Esophagus mucosa (tissue), 1 donor: ENCODE data around the gene FAM98C. TPM values are rescaled to one million over a fixed set of nuclear protein-coding genes. Genes with fewer than 3 reads are reported as not detected.
"Not testable (repeated sequence)": the region's sequence is repeated elsewhere in the genome, so short reads cannot be mapped to it uniquely, and the experiment has no call there.

Experiments used
- ATAC-seq: fragments of 200-7000 bp; cut with Tn5 transposase; one replicate; pipeline ENCODE4 v1.9.1; 2020
- total RNA-seq: library from RNA; stranded (reverse); gene quantifications from one replicate; pipeline ENCODE4 v1.2.4, GENCODE V29; 2023
- donor health status: DM: yes; HTN: yes; CAD: no.

The FAM98C gene
- total RNA-seq, 1 donor from 2014 or later, result 20.8 TPM

DNA sequence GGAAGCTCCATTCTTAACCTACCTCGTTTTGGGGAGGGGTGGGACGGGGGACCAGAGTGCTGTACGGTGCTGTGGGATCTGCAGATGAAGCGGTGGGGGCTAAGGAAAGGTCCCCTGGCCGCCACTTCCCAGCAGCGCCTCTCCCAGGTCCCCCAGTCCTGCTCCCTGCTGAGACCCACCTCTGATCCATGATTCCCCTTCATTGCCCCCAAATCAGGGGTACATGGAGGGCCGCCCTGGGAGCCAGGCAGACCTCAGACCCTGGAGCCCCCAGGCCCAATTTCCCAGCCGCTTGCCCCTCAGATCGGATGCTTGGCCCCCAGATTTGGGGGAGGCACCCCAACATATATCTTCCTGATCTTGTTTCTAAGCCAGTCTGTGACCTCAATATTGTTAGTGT is 3.8 kb upstream of the FAM98C start:
- no peak for ATAC-seq

DNA sequence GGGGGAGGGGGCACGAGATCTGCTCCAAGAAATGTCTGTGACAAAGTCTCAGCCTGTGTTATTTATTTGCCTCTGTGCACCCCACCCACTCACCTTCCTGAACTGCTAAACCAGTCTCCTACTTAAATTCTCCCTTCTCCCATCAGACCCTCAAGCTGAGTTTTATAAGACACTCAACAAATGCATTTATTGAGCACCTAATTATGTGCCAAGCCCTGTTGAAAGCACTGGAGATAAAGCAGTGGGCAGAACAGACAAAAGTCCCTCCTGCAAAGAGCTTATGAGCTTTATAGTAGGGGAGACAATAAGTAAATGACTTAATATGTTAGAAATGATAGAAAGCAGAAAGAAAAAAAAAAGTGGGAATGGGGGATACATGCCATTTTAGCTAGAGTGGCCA is 3.4 kb upstream of the FAM98C start:
- no peak for ATAC-seq

DNA sequence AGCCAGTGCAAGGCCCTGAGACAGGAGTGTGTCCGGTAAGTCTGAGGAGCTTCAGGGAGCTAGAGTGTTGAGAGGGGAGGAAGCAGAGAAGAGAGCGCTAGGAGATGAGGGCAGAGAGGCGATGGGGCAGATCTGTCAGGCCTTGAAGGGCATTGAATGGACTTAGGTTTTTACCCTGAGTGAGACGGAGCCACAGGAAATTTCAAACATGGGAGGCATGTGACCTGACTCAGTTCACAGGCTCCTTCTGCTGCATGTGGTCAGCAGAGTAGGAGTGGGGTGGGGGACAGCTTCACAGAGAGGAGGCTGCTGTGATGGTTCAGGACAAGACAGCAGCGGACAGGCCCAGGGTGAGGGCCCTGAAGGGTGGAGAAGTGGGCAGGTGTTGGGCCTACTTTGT is 2.5 kb upstream of the FAM98C start:
- ATAC-seq, result no peak

DNA sequence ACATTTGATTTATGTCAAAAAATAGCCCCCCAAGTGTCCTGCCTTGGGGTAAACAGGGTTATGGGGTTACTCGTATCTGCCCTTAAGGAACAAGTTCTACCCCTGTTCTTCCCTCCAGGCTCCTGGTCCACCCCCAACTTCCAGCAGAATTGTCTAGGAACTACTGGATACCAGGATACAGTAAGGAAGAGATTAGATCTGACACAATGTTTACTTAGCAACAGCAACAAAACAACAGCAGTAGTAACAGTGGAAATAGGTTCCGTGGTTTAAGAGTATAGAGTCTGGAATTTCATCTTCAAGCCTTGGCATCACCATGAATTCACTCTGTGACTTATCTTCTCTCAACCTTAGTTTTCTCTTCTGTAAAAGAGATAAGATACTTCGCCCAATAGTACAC is 1.7 kb upstream of the FAM98C start:
- no peak for ATAC-seq

DNA sequence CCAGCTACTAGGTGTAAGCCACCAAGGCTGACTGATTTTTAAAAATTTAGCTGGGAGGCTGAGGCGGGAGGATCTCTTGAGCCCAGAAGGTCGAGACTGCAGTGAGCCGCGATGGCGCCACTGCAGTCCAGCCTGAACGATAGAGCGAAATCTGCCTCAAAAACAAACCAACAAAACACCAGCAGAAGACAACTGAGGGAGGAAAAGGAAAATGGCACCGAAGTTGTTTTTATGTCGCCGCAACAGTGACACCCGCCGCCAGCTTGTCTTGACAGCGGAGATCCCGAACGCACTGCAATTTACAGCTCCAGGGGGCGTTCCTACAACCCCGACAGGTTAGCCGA is 298 bp upstream of the FAM98C start:
- ATAC-seq, result no peak

DNA sequence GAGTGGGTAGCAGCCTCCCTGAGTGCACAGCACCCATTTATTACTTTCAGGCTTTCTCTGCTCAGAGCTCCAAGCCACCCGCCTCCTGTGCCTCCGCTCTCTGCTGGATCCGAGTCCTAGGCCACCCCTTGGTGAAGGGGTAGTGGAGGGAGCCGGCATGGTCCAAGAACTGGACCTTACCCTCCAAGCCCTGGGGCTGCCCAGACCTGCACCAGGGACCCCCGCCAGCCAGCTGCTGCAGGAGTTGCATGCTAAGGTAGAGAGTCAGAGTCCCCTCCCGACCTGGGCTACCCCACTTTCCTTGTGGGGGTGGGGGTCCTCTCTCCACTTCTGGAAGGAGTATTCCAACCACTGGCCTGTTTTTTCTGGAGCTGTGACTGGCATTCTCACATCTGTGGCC is 2.0 kb downstream of the FAM98C start:
- no peak for ATAC-seq

DNA sequence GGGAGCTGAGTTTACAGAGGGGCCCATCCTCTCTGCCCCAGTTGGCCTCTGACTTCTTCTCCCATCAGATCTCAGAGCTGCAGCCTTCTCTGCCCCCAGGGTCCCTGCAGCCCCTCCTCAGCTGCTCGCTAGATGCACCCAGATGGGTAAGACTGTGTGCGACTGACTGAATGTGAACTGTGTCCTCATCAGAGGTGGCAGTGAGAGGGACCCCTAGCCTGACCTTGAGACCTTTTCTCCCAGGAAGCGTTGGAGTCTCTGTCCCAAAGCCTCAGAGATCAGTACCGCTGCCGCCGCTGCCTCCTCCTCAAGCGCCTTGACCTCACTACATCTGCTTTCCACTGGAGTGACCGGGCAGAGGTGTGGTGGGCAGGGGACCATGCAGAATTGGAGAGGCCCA is 2.4 kb downstream of the FAM98C start:
- ATAC-seq, result no peak

DNA sequence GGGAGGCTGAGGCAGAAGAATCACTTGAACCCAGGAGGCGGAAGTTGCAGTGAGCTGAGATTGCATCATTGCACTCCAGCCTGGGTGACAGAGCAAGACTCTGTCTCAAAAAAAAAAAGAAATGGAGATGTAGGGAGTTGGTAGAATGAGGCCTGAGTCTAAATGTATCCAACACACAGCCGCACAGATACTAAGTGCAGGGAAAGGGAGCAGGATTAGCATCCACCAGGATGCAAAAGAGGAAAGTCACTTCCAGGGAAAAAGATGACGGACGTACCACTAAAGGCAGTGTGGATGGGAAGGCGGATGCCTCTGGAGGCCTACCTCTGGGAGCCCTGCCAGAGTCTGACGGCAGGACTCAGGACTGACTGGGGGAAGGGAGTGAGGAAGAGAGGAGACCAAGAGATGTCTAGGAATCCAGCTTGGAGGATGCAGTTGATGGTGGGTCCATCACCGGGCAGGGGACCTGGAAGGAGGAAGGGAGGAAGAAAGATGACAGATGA is 6.8 kb downstream of the FAM98C start:
- ATAC-seq, result peak; percentile 19

DNA sequence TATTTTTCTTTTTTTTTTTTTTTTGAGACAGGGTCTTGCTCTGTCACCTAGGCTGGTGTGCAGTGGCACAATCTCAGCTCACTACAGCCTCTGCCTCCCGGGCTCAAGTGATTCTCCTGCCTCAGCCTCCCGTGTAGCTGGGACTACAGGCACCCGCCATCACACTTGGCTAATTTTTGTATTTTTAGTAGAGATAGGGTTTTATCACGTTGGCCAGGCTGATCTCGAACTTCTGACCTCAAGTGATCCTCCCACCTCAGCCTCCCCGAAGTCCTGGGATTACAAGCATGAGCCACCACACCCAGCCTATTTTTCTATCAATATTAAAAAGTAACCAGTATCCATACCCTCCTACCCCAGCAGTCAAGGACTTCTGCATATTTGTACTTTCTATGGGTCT is 7.5 kb downstream of the FAM98C start:
- ATAC-seq, result not testable (repeated sequence)

DNA sequence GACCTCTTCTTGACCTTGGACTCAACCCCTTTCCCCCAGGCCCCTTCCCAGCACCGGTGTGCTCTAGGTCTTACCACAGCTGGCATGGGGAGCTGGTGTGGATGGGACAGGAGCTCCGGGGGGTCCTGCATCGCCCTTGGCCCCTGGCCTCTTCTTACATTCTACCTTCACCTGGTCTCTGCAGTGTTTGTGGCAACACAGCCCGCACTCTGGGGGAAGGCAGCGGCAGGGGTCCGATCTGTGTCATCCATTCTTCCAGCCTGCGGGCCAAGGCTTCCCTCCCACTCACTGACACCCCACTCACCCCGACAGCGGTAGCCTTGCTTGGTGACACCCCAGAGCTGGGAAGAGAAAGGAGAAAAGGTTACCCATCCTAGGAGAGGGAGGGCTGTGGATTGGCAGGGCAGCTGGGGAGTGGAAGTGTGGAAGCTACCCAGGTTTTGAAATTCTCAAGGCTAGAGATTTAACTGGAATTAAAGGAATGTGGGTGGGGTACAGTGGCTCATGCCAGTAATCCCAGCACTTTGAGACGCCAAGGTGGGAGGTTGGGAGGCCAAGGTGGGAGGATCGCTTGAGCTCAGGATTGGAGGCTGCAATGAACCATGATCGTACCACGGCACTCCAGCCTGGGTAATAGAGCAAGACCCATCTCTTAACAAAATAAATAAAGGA is 8.3 kb downstream of the FAM98C start:
- ATAC-seq, result peak; percentile 5

DNA sequence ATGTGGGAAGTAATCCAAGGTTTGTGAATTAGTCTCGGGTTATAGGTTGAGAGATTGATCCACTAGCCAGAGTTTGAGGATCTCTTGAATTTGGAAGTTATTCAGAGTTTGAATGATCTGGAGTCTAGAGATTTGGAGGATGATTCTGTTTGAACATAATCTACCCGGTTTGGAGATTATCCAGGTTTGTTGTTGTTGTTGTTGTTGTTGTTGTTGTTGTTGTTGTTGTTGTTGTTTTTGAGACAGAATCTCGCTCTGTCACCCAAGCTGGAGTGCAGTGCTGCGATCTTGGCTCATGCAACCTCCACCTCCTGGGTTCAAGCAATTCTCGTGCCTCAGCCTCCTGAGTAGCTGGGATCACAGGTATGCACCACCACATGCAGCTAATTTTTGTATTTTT is 9.0 kb downstream of the FAM98C start:
- ATAC-seq, result not testable (repeated sequence)

DNA sequence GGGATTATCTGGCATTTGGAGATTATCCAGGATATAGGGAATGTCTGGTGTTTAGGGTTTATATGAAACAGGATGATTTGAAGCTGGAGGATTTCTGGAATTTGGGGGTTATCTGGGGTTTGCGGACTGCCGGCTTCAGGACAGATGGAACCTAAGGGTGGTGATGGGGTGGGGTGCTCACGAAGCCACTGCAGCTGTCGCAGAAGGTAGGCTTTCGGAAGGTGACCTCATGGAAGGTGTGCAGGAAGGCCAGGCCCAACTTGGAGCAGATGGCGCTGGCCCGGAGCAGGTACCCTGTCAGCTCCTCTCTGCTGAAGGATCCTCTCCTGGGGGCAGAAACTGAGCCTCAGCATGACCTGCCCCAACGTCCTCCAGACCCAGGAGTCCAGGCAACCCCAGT is 9.6 kb downstream of the FAM98C start:
- ATAC-seq, result no peak

DNA sequence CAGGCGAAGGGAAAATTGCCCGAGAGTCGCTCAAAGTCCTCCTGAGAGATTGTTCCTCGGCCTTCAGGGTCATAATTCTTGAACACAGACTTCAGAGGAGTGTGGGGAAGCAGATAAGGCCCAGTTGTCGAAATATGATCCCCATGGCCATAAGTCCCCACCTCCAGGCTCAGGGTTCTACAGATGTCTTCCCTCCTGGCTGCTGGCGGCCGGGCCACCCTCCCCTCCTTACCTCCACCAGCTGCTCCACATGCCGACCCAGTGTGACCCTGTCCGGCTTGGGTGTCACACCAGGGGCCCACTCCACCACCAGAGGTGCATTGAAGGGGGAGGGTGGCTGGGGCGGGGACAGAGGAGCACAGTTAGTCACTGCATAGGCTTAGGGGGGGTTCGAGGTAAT is 10.1 kb downstream of the FAM98C start:
- ATAC-seq, result no peak

DNA sequence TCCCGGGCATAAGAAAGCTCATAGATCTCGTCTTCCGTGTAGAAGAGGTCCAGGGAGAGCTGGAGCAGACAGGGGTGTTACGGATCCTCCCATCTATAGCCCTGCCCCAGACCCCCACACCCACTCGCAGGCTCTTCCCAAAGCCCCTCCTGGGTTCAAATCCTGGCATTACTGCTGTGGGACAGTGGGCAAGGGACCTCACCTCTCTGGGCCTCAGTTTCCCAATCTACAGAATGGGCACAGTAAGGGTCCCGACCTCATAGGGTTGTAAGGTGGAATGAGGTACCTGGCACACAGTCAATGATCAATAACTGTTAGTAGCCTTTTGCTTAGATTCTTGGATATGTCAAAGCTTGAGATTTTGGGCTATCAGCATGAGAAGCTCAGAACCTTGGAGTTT is 10.5 kb downstream of the FAM98C start:
- ATAC-seq, result no peak

DNA sequence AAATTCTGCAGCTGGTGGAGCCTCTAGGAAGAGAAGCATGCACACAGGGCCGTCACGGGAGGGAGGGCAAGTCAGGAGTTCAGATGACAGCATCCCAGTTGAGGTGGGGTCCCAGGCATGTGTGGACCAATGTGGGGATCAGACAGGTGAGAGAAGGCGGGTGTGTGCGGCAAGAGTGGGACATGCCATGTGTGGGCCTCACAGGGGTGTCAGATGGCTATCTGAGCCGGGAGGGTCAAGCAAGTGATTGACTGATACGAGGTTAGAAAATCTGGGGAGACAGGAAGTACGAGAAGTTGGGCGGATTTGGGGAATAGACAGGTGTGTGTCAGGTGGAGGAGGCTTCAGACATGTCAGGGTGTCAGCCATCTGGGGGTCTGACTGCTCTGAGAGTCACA is 14.3 kb downstream of the FAM98C start:
- ATAC-seq, result peak; percentile 5

DNA sequence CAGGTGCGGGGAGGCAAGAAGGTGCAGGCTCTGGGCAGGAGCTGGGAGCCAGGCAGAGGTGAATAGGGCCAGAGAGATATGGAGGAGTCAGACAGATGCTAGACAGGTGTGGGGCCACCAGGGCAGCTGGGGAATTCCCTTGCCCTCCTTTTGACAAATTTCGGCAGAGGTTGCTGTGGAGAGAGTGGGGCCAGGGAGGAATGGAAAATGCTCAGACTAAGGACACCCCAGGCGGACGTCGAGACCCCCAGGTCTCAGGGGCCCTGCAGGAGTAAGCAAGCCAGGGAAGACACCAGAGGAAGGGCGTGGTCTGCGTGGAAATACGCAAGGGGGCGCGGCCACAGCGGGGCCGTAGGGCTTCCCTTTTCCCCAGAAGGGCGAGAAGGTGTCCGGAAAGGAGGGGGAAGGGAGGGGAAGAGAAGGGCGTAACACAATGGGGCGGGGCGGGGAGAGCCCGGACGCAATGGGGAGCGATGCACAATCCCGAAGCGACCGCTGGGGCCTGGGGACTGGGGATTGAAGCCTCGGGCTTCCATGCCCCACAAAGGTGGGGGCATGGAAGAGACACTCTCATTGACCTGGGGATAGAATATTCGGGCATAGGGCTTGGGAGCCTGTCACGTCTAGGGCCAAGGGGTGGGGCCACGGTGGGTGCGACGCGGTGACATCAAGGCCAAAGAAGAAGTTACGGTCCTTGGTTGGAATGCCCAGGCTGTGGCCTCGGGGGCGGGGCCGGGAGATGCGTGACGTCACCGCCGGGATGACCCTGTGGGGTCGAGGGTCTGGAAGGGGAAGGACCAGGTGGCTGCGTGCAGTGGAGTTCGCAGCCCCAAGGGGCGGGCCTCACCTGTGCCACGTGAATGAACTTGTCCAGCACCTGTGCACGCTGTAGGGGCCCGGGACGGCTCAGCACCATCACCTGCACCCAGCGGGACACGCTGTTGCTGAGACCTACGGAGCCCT is 14.9 kb downstream of the FAM98C start:
- peak; percentile 64 for ATAC-seq

DNA sequence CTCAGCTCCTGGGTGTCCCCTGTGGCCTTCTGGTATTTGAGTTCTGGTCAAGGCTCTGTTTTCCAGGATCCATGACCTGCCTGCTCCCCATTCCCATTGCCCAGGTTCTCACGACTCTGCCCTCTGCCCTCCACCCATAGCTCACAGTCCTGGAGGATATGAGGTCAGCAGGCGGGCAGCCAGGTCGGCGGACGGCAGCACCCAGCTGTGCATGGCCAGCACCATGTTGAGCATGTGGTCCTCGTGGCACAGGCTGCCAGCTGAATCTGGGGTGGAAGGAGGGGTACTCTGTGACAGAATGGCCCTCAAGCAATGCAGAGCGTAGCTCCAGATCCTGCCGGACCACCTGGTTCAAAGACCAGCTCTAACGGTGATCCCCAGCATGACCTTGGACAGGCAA is 18.0 kb downstream of the FAM98C start:
- ATAC-seq, result no peak

DNA sequence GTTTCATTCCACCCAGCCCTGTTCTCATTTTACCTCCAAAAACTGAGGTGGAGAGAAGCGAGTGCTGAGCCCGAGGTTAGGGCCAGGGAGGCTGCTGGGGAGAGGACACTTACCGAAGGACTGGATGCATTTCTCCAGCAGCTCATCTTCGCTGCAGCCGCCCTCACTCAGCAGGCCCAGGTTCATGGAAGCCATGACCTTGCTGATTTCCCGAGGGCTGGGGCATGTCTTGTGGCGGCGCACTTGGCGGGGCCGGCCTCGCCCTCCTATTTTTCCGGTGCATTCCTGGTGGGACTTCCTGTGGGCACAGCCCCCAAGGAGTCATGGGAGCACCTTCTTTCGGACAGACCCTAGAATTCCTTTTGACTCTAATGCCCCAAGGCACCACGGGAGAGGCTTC is 19.0 kb downstream of the FAM98C start:
- no peak for ATAC-seq

DNA sequence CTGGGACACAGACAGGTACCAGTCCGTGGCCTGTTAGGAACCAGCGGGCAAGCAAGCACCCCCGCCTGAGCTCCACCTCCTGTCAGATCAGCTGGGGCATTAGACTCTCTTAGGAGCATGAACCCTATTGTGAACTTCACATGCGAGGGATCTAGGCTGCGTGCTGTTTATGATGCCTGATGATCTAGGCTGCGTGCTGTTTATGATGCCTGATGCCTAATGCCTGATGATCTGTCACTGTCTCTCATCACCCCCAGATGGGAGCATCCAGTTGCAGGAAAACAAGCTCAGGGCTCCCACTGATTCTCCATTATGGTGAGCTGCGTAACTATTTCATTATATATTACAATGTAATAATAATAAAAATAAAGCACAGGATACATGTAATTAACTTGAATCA is 19.5 kb downstream of the FAM98C start:
- no peak for ATAC-seq

DNA sequence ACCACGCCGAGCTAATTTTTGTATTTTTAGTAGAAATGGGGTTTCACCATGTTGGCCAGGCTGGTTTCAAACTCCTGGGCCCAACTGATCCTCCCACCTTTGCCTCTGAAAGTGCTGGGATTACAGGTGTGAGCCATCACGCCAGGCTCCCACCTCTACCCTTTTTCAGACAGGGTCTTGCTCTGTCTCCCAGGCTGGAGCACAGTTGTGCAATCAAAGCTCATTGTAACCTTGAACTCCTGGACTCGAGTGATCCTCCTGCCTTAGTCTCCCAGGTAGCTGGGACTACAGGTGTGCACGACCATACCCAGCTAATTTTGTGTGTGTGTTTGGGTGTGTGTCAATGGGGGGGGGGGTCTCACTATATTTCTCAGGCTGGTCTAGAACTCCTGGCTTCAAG is 21.4 kb downstream of the FAM98C start:
- no peak for ATAC-seq

DNA sequence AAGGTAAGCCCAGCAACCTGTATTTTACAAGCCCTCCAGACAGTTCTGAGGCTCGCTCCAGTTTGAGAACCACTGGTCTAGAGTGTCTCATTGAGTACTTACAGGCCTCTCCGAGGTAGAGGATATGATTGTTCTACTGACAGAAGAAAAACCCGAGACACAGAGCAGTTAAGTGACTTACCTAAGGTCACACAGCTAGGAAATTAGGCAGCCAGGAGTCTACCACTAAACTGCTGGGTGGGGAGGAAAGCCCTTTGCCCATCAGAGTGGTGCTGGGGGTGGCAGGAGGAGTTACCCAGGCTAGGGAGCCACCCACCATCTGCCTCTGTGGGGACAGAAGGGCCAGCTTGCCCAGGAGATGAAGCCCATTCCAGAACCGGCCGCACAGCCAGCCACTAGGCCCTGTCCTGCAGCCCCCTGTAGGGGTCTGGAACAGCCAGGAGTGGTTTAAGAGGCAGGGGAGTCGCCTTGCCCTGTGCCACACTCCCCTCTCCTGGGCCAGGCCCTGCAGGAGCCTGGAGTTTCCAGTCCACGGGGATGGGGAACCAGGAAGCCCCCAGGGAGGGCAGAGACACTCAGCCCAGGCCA is 22.4 kb downstream of the FAM98C start:
- ATAC-seq, result peak; percentile 17

DNA sequence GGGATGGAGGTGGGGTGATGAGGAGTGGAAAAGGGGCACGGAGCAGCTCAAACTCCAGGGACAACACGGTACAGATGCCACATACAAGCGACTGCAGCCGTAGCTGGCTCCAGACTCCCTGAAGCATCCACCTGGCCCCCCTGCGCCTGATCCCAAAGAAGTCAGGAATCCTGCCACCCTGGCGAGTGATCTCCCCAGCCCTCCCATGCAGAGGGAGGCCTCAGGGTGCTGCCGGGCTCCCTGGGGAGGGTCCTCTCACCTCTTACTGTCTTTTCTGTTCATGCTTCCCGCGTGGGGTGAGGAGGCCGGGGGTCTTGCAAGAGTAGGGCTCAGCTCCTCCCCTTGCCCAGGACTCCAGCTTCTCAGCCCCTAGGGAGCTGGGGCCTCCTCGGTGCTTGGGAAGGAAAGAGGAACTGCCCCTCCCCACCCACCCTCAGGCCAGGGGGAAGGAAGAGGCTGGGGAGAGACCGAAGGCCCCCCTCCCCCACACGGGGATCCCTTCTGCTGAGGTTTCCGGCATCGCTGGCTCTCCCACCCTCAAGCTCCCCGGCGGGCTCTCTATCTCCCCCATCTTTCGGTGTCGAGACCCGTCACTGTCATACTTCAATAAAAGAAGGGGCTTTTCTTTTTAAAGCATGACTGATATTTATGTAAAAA is 23.0 kb downstream of the FAM98C start, which contains the start of gene RASGRP4:
Gene RASGRP4 (minus strand): TSS at position 410 of the 657 bp plus-strand sequence. CDS start 128 bp downstream, at position 282.
- peak; percentile 17 for ATAC-seq
